ENCODE results near the gene GPER1.

- TF ChIP-seq, protein P1, sequence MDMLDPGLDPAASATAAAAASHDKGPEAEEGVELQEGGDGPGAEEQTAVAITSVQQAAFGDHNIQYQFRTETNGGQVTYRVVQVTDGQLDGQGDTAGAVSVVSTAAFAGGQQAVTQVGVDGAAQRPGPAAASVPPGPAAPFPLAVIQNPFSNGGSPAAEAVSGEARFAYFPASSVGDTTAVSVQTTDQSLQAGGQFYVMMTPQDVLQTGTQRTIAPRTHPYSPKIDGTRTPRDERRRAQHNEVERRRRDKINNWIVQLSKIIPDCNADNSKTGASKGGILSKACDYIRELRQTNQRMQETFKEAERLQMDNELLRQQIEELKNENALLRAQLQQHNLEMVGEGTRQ (IDR thresholded peaks at IDR 0.05) = no peak
- TF ChIP-seq, protein P2, sequence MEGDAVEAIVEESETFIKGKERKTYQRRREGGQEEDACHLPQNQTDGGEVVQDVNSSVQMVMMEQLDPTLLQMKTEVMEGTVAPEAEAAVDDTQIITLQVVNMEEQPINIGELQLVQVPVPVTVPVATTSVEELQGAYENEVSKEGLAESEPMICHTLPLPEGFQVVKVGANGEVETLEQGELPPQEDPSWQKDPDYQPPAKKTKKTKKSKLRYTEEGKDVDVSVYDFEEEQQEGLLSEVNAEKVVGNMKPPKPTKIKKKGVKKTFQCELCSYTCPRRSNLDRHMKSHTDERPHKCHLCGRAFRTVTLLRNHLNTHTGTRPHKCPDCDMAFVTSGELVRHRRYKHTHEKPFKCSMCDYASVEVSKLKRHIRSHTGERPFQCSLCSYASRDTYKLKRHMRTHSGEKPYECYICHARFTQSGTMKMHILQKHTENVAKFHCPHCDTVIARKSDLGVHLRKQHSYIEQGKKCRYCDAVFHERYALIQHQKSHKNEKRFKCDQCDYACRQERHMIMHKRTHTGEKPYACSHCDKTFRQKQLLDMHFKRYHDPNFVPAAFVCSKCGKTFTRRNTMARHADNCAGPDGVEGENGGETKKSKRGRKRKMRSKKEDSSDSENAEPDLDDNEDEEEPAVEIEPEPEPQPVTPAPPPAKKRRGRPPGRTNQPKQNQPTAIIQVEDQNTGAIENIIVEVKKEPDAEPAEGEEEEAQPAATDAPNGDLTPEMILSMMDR (IDR thresholded peaks at IDR 0.05) = no peak
- TF ChIP-seq RAD21 (conservative IDR thresholded peaks at IDR 0.05 in 1 of 2, IDR thresholded peaks at IDR 0.05 in 1 of 2) (no peak), NPAS2 (CRISPR knock-in tag; IDR thresholded peaks at IDR 0.05; ENCODE audit: borderline replicate concordance) (no peak), JUN (IDR thresholded peaks at IDR 0.05) (no peak), CBX2 (IDR thresholded peaks at IDR 0.05; ENCODE audit: borderline replicate concordance, low read depth) (no peak), HOXA7 (CRISPR knock-in tag; IDR thresholded peaks at IDR 0.05) (no peak), HOXB13 (CRISPR knock-in tag; IDR thresholded peaks at IDR 0.05; ENCODE audit: low read depth) (no peak)
- TF ChIP-seq, protein P3, sequence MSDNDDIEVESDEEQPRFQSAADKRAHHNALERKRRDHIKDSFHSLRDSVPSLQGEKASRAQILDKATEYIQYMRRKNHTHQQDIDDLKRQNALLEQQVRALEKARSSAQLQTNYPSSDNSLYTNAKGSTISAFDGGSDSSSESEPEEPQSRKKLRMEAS (IDR thresholded peaks at IDR 0.05) = no peak
These were observed 24.6 kb upstream of the GPER1 start for GRCh38 chr7:1063361-1063760.

Data from A549 (cell line).